ENCODE data around the gene DDR2. TPM values are rescaled to one million over a fixed set of nuclear protein-coding genes. Genes with fewer than 3 reads are reported as not detected.

DDR2 gene
- total RNA-seq, 1 donor from 2014 or later = 3.8 TPM

DNA sequence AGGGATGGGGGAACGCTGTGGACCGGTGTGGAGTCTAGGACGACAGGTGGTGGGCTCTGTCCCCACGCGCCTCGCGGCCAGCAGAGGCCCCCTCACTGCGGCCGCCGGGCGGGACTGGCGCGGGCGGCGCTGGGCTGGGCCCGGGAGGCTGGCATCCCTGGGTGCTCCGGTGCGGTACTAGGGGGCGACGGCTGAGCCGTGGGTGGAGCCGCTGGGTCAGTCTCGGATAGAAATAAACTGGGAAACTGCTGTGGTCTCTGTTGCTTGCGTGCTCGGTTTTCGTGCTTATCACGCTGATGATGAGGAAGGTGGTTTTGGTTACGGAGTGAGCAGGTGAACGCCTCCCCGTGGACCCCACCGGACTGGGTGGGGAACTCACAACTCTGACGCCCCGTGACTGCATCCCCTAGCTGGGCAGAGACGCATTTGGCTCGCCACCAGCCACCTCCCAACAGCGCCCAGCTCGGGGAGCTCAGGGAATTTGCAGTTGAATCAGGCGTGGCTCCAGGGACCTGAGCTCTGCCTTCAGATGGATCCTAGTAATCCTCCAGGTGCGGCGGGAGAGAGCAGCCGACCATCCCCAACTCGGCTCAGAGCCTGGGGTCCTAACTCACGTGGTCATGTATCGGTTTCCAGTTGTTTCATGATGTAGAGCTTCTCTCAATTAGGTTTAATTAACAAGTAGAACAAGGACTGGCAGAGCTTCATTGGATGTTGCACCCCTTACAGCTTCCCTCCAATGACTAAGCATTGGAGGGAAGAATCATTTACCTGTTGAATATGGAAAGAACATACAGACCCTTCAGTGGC is 190.3 kb downstream of the DDR2 start:
- DNase-seq (ENCODE audit: low read depth) = no peak
- Histone ChIP-seq H3K27me3 (ENCODE audit: control insufficient read depth, insufficient read depth, low read length) (no peaks in the 10 kb centered on the region), H3K4me3 (ENCODE audit: low read depth, low read length) (peak overlapping the region; percentile 42), H3K36me3 (ENCODE audit: control insufficient read depth, insufficient read depth, low read length) (no peaks in the 10 kb centered on the region)
- TF ChIP-seq, protein P1, sequence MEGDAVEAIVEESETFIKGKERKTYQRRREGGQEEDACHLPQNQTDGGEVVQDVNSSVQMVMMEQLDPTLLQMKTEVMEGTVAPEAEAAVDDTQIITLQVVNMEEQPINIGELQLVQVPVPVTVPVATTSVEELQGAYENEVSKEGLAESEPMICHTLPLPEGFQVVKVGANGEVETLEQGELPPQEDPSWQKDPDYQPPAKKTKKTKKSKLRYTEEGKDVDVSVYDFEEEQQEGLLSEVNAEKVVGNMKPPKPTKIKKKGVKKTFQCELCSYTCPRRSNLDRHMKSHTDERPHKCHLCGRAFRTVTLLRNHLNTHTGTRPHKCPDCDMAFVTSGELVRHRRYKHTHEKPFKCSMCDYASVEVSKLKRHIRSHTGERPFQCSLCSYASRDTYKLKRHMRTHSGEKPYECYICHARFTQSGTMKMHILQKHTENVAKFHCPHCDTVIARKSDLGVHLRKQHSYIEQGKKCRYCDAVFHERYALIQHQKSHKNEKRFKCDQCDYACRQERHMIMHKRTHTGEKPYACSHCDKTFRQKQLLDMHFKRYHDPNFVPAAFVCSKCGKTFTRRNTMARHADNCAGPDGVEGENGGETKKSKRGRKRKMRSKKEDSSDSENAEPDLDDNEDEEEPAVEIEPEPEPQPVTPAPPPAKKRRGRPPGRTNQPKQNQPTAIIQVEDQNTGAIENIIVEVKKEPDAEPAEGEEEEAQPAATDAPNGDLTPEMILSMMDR (IDR thresholded peaks at IDR 0.05; ENCODE audit: insufficient read depth, low read length, poor library complexity, severe bottlenecking) = no peak

DNA sequence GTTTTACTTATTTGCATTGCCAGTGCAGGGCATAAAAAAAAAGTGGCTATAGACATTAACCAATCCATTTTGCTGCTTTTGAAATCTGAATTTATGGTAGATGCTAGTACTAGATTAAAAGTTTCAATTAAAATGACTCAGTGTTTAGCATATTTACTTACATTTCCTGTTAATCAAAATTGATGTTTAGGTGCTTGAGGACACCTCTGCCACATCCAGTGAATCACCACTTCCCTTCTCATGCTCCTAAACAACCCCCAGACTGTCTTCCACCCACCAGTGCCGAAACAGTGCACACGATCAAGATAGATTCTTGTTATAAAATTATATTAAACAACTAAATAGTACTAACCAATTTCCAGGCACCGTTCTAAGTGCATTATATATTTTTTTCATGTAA is 191.0 kb downstream of the DDR2 start:
- TF ChIP-seq, protein P1 (IDR thresholded peaks at IDR 0.05; ENCODE audit: insufficient read depth, low read length, poor library complexity, severe bottlenecking) = no peak
- DNase-seq (ENCODE audit: low read depth) = no peak
- no peaks in the 10 kb centered on the region for H3K36me3 ChIP-seq (ENCODE audit: control insufficient read depth, insufficient read depth, low read length)
- H3K27me3 ChIP-seq (ENCODE audit: control insufficient read depth, insufficient read depth, low read length) = no peaks in the 10 kb centered on the region
- H3K4me3 ChIP-seq (ENCODE audit: low read depth, low read length) = no peak overlapping the region

DNA sequence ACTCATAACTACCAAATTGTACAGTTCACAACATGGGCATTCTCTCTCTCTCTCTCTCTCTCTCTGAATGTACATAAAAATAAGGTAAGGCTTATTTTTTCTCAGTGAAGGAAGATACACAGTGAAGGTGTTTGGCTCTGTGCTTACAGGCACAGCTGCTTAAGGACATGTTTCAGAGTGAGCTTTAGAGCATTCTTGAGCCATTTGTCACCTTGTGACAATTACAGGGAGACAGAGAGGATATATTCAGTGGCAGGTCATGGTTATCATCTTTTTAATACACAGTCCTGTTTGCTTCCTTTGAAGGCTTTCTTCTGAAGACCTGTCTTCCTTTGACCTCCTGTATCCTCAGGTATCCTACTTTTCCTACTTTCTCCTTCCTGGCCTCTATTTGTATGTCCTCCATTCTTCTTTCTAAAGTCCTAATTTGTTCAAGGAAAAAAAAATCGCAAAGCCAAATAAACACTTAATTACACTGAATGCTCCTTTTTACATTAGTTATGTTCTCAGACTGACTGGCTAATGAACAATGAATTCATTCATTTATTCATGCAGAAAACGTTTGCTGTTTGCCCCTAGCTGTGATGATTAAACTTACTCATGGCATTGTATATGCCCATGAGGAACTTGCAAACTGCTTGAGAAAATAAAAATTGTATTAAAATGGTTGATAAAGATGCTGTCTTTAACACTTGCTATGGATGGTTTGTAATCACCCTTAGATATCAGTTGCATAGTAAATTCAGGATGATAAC is 191.7 kb downstream of the DDR2 start:
- DNase-seq (ENCODE audit: low read depth) = no peak
- H3K4me3 ChIP-seq (ENCODE audit: low read depth, low read length) = no peak overlapping the region
- H3K27me3 ChIP-seq (ENCODE audit: control insufficient read depth, insufficient read depth, low read length) = no peaks in the 10 kb centered on the region
- no peaks in the 10 kb centered on the region for H3K36me3 ChIP-seq (ENCODE audit: control insufficient read depth, insufficient read depth, low read length)
- TF ChIP-seq, protein P1 (IDR thresholded peaks at IDR 0.05; ENCODE audit: insufficient read depth, low read length, poor library complexity, severe bottlenecking) = no peak

DNA sequence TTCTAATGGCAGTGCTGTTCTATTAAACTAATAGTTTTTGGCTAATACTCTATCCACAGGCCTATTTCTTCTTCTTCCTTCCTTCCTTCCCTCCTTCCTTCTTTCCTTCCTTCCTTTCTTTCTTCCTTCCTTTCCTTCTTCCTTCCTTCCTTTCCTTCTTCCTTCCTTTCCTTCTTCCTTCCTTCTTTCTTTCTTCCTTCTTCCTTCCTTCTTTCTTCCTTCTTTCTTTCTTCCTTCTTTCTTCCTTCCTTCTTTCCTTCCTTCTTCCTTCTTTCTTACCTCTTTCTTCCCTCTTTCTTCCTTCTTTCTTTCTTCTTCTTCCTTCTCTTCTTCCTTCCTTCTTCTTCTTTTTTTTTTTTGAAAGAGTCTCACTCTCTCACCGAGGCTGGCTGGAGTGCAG is 197.0 kb downstream of the DDR2 start:
- Histone ChIP-seq H3K4me3 (ENCODE audit: low read depth, low read length) (no peak overlapping the region), H3K27me3 (ENCODE audit: control insufficient read depth, insufficient read depth, low read length) (no peaks in the 10 kb centered on the region), H3K36me3 (ENCODE audit: control insufficient read depth, insufficient read depth, low read length) (no peaks in the 10 kb centered on the region)
- TF ChIP-seq, protein P1 (IDR thresholded peaks at IDR 0.05; ENCODE audit: insufficient read depth, low read length, poor library complexity, severe bottlenecking) = no peak
- no peak for DNase-seq (ENCODE audit: low read depth)

DNA sequence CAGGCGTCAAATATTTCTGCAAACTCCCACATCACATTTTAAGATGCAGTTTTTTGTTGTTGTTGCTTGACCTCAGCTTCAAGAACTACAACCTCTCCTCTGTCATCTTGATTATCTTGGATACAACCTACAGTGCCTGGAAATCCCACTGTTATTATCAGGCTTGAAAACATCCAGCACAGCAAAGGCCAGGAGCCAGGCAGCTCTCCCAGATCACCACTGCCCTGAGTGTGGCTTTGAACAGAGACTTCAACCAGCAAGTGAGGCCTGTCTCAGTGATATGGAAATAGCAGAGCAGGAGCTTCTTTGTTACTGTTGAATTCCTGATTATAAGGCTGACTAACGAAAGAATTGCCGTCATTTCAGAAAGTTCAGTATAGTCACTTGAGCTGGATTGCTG is 200.2 kb downstream of the DDR2 start:
- TF ChIP-seq, protein P1 (IDR thresholded peaks at IDR 0.05; ENCODE audit: insufficient read depth, low read length, poor library complexity, severe bottlenecking) = no peak
- Histone ChIP-seq H3K36me3 (ENCODE audit: control insufficient read depth, insufficient read depth, low read length) (no peaks in the 10 kb centered on the region), H3K4me3 (ENCODE audit: low read depth, low read length) (no peak overlapping the region), H3K27me3 (ENCODE audit: control insufficient read depth, insufficient read depth, low read length) (no peaks in the 10 kb centered on the region)
- no peak for DNase-seq (ENCODE audit: low read depth)
